HG03175 (cell line): Measurements from ENCODE around the gene ERFE.

ENCODE experiments used
- ATAC-seq: cut with Tn5 transposase; IDR thresholded peaks from one replicate; pipeline ENCODE4 v1.9.1; 2021; ENCODE audit warnings: mild to moderate bottlenecking, moderate library complexity; ENCODE audit not compliant: unreplicated experiment

The ERFE gene

GRCh38 chr2:238125127-238125885 is 33.5 kb upstream of the ERFE start:
- no peak for ATAC-seq

DNA sequence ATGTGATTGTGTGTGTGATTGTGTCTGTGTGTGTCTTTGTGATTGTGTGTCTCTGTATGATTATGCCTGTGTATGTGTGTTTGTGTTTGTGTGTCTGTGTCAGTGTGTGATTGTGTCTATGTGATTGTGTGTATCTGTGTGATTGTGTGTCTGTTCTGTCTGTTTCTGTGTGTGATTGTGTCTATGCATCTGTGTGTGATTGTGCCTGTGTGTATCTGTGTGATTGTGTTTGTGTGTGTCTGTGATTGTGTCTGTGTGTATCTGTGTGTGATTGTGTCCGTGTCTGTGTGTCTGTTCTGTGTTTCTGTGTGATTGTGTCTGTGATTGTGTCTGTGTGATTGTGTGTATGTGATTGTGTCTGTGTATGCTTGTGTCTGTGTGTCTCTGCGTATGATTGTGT is 32.4 kb upstream of the ERFE start:
- ATAC-seq, result no peak

- ATAC-seq, result no peak
Observed at GRCh38 chr2:238126775-238127164, 32.0 kb upstream of the ERFE start.

GRCh38 chr2:238127165-238128060 is 31.4 kb upstream of the ERFE start:
- ATAC-seq, result peak; percentile 63

- no peak for ATAC-seq
Observed at GRCh38 chr2:238128061-238128440, 30.7 kb upstream of the ERFE start.

DNA sequence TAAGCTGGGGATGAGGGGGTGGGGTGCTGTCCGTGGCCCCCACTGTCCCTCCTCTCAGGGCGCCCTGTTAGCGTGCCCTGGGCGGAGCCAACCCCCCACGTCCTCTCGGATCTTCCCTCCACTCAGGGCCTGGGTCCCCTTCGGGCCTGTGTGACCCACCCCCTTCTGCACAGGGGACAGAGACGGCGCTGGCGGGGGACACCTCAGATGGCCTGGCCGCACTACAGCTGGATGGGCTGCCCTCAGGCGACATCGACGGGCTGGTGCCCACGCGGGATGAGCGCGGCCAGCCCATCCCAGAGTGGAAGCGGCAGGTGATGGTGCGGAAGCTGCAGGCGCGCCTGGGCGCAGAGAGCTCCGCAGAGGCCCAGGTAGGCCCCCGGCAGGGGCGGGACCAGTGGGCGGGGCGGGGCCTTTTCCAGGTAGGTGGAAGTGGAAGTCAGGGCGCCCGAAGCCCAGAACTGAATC is 30.2 kb upstream of the ERFE start:
- ATAC-seq, result no peak

DNA sequence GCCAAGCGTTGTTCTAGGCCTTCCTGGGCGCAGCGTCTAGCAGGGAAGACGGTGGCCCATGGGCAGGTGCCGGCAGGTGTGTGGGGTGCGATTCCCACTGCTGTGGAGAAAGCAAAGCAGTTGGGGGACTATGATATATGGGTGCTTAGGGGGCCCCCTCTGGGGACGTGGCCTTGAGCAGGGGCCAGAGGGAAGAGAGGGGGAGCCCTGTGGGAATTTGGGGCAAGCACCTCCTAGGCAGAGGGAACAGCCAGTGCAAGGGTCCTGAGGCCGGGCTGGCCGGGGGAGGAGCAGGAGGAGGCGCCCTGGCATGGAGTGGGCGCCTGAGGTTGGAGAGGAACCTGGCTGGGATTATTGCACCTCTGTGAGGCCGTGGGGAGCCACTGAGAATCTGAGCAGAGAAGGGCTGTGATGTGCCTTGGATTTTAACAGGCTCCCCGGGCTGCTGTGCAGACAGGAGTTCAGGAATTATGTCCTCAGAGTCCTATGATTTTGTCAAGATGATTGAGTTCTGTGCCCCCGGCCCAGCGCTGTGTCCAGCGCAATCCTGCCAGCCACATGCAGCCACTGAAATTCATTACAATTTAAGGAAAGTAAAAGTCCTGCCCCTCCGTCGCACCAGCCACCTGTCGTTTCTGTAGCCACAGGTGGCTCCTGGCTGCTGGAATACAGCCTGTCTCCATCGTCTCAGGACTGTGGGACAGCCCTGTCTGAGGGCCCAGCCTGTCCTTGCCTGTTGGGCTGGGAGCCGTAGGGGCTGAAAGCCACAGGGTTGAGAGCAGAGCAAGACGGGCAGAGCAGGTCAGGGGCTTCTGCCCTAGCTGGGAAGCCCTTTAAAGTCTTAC is 29.4 kb upstream of the ERFE start:
- no peak for ATAC-seq

DNA sequence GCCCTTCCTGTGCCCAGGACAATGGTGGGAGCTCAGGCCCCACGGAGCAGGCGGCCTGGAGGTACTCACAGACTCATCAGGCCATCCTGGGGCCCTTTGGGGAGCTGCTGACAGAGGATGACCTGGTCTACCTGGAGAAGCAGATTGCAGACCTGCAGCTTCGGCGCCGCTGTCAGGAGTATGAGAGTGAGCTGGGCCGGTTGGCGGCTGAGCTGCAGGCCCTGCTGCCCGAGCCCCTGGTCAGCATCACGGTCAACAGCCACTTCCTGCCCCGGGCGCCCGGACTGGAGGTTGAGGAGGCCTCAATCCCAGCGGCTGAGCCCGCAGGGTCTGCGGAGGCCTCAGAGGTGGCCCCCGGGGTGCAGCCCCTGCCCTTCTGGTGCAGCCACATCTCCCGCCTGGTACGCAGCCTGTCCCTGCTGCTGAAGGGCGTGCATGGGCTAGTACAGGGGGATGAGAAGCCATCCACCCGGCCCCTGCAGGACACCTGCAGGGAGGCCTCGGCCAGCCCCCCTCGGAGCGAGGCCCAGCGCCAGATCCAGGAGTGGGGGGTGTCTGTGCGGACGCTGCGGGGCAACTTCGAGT is 28.6 kb upstream of the ERFE start:
- no peak for ATAC-seq

DNA sequence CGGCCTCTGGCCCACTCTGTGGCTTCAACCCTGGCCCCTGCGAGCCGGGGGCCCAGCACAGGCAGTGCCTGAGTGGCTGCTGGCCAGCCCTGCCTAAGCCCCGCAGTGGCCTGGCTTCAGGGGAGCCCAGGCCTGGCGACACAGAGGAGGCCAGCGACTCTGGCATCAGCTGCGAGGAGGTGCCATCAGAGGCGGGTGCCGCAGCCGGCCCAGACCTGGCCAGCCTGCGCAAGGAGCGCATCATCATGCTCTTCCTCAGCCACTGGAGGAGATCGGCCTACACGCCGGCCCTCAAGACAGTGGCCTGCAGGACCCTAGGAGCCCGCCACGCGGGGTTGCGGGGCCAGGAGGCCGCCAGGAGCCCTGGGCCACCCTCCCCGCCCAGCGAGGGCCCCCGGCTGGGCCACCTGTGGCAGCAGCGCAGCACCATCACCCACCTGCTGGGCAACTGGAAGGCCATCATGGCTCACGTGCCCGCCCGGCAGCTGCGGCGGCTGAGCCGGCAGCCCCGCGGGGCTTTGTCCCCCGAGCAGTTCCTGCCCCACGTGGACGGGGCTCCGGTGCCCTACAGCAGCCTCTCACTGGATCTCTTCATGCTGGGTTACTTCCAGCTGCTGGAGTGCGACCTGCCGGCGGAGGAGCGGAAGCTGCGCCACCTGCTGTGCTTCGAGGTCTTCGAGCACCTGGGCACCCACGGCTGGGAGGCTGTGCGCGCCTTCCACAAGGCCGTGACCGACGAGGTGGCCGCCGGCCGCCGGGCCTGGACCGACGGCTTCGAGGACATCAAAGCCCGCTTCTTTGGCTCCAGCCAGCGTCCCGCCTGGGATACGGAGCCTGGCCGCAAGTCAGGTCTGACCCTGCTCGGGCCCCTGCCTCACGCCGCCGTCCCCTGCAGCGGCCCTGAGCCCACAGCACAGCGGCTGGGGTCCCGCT is 27.8 kb upstream of the ERFE start:
- ATAC-seq, result no peak

DNA sequence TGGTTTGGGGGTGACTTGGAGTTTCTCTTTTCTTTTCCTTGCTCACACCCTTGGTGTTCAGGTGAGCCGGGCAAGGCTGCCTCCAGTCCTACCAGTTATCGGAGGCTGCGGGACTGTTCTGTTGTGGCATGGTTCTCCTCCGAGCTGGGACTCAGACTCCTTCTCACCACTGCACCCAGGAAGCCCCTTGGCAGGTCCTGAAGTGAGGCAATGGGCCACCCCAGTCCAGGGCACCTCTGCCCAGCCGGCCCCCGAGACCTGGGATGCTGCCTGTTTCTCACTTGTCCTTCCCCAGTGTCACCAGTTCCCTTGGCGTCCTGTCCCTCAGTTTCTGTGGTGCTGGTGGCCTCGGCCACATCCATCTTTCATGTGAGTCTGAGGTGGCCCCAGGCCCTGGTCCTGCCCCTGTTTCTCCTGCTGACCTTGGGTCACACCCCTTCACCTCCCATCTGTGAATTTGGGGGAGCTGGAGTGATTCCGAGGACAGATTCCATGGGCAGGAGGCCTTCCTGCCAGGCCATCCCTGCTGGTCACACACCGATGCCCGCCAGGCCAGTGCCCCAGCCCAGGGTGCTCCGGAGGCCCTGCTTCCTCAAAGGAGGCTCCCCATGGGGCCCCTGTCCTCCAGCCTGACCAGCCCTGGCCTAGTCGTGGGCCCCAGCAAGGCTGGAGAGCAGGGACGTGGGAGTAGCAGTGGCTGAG is 26.9 kb upstream of the ERFE start:
- ATAC-seq, result no peak

GRCh38 chr2:238132463-238133450 is 26.0 kb upstream of the ERFE start:
- no peak for ATAC-seq

GRCh38 chr2:238133499-238134392 is 25.0 kb upstream of the ERFE start:
- no peak for ATAC-seq

GRCh38 chr2:238134393-238134785 is 24.4 kb upstream of the ERFE start:
- no peak for ATAC-seq

GRCh38 chr2:238135601-238136150 is 23.1 kb upstream of the ERFE start:
- ATAC-seq, result no peak

- ATAC-seq, result no peak
Observed at GRCh38 chr2:238136820-238137537, 21.8 kb upstream of the ERFE start.

GRCh38 chr2:238137885-238138284 is 20.9 kb upstream of the ERFE start:
- no peak for ATAC-seq
